Neuron (in vitro differentiated cells): ENCODE results near the gene PRKCZ.
A peak's percentile ranks its signal among the peaks of the same experiment; 100 is the strongest.
"Not testable (repeated sequence)": the region's sequence is repeated elsewhere in the genome, so short reads cannot be mapped to it uniquely, and the experiment has no call there.

Experiments used
- H2AFZ ChIP-seq: one replicate; pipeline ENCODE4 v1.6.1; 2013; ENCODE audit warnings: low read depth, mild to moderate bottlenecking, inconsistent platforms, low read length, moderate library complexity
- H3K27me3 ChIP-seq: one replicate; pipeline ENCODE4 v1.6.1; 2013; ENCODE audit warnings: low read length; ENCODE audit not compliant: insufficient read depth
- H3K36me3 ChIP-seq: one replicate; pipeline ENCODE4 v1.6.1; 2013; ENCODE audit warnings: low read length; ENCODE audit not compliant: insufficient read depth
- H3K4me1 ChIP-seq: one replicate; pipeline ENCODE4 v1.6.1; 2013; ENCODE audit warnings: low read length; ENCODE audit not compliant: insufficient read depth
- H3K4me3 ChIP-seq: 2 replicates; pipeline ENCODE4 v1.5.1; 2013; ENCODE audit warnings: mild to moderate bottlenecking, low read length, moderate library complexity
- H3K9me3 ChIP-seq: one replicate; pipeline ENCODE4 v1.6.1; 2013; ENCODE audit warnings: low read length

The PRKCZ gene

DNA sequence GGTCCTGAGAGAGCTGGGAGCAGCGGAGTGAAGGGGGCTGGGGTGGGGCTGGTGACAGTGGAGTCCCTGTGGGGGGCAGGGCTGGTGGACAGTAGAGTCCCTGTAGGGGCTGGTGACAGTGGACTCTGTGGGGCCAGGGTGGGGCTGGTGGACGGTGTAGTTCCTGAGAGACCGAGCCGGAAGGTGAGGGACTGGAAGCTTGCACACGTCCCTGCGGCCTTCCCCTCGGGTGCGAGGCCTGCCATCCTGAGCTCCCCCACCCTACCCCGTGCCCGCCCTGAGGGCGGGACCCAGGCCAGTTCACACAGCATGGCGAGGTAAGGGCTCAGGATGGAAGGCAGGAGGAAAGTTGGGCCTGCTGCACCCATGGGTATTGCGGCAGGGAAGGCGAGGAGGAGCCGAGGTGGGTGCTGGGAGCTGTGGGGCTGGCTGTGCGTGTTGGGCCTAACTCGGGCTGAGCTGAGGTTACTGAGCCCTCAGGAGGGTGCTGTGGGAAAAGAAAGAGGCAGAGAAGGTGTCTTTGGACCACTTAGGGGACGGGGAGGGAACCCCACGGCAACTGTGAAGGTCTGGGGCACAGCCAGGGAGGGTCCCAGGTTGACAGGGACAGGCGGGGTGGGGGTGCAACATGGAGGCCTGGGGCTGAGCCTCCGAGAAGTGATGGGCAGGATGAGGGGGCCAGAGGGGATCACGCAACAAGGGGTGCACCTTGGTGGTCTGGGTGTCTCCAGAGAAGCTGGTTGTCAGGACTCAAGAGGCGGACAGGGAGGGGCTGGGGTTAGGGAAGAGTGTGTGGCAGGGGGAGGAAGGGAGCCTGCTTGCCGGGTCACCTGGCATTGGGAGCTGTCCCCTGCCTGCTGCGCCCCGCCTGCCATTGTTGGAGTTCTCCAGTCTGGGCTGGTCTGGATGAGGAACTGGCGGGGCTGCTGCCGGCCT, 60.8 kb downstream of the PRKCZ start:
- no peak overlapping the region for H2AFZ ChIP-seq
- H3K4me3 ChIP-seq = no peak overlapping the region
- H3K9me3 ChIP-seq = peaks cover 2% of the 10 kb centered on the region
- H3K4me1 ChIP-seq = peaks cover 4% of the 10 kb centered on the region
- no peaks in the 10 kb centered on the region for H3K27me3 ChIP-seq
- H3K36me3 ChIP-seq = no peaks in the 10 kb centered on the region

GRCh38 chr1:2111674-2112035, 61.4 kb downstream of the PRKCZ start:
- H2AFZ ChIP-seq = no peak overlapping the region
- H3K9me3 ChIP-seq = peaks cover 2% of the 10 kb centered on the region
- peaks cover 11% of the 10 kb centered on the region for H3K4me1 ChIP-seq
- no peaks in the 10 kb centered on the region for H3K27me3 ChIP-seq
- no peaks in the 10 kb centered on the region for H3K36me3 ChIP-seq
- H3K4me3 ChIP-seq = no peak overlapping the region

DNA sequence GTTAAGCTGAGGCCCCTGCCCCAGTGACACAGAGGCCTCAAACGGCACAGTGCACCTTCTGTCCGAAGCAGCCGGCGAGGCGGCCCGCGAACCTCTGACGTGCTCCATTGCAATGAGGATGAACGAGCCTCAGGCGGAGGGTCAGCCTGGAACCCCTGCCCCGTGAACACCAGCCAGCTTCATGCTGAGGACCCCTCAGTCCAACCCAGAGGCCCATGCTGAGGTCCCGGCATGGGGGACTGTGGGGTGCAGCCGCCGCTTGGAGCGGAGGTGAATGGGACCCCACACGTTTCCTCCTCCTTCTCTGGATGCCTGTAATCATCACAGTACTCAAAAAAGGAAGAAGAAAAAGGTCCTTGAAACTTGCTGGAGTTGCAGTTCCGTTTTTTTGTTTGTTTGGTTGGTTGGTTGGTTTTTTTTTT, 62.1 kb downstream of the PRKCZ start:
- Histone ChIP-seq H3K4me3 (no peak overlapping the region), H3K4me1 (peaks cover 14% of the 10 kb centered on the region), H3K36me3 (no peaks in the 10 kb centered on the region), H3K27me3 (peaks cover under 1% of the 10 kb centered on the region), H2AFZ (no peak overlapping the region), H3K9me3 (peaks cover 2% of the 10 kb centered on the region)

DNA sequence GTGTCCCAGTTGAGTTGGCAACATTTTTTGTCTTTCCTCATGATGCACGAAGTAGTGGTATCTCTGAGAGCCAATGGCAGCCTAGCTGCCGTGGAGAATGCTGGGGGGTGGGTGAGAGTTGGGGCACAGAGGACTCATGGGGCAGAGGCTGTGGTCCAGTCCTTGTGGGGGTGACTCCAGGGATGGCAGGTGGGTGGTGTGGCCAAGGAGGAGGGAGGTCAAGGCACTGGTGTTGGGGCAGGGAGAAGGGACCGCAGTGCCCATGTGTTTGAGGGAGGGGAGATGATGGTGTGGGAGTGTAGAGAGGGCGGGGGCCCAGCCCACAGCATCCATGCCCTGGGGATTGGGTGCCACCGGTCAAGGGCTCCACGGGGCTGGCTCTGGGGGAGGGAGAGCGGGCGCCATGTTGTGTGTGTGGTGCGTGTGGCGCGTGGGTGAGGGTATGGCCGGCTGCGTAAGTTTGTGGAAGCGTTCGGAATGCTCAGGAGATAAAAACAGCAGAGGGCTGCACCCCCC, 63.5 kb downstream of the PRKCZ start:
- Histone ChIP-seq H2AFZ (no peak overlapping the region), H3K27me3 (peaks cover 2% of the 10 kb centered on the region), H3K4me3 (no peak overlapping the region), H3K4me1 (peaks cover 14% of the 10 kb centered on the region), H3K36me3 (no peaks in the 10 kb centered on the region), H3K9me3 (peaks cover 2% of the 10 kb centered on the region)

DNA sequence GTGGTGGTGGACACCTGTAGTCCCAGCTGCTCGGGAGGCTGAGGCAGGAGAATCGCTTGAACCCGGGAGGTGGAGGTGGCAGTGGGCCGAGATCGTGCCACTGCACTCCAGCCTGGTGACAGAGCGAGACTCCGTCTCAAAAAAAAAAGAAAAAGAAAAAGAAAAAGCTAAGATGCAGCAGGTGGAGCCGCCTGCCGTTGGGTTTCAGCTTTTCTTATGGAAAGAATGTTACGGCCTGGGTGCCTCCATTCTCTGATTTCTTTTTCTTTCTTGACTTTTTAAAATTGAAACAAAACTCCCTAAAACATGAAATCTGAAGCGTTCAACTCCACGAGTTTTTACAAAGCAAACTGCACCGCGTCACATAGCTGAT, 64.4 kb downstream of the PRKCZ start:
- not testable (repeated sequence) for H3K9me3 ChIP-seq, H3K36me3 ChIP-seq, H3K27me3 ChIP-seq

GRCh38 chr1:2115008-2115641, 64.9 kb downstream of the PRKCZ start:
- Histone ChIP-seq H2AFZ (no peak overlapping the region), H3K9me3 (peaks cover 2% of the 10 kb centered on the region), H3K4me3 (no peak overlapping the region), H3K27me3 (peaks cover 2% of the 10 kb centered on the region), H3K36me3 (no peaks in the 10 kb centered on the region), H3K4me1 (peaks cover 14% of the 10 kb centered on the region)

More for the DNA sequence above, 64.4 kb downstream of the PRKCZ start:
- not testable (repeated sequence) for H2AFZ ChIP-seq, H3K4me3 ChIP-seq
- H3K4me1 ChIP-seq = peaks cover 14% of the 10 kb centered on the region

GRCh38 chr1:2115702-2116341, 65.6 kb downstream of the PRKCZ start:
- Histone ChIP-seq H3K4me1 (peaks cover 14% of the 10 kb centered on the region), H2AFZ (no peak overlapping the region), H3K36me3 (no peaks in the 10 kb centered on the region), H3K9me3 (peaks cover 2% of the 10 kb centered on the region), H3K4me3 (peak overlapping the region; percentile 3), H3K27me3 (peaks cover 2% of the 10 kb centered on the region)

GRCh38 chr1:2119886-2120285, 69.7 kb downstream of the PRKCZ start:
- H3K9me3 ChIP-seq = peaks cover 2% of the 10 kb centered on the region
- H3K27me3 ChIP-seq = peaks cover 2% of the 10 kb centered on the region

GRCh38 chr1:2121101-2121691, 71.0 kb downstream of the PRKCZ start:
- peaks cover 2% of the 10 kb centered on the region for H3K27me3 ChIP-seq
- peaks cover 2% of the 10 kb centered on the region for H3K9me3 ChIP-seq
- H3K4me1 ChIP-seq = peaks cover 8% of the 10 kb centered on the region
- H2AFZ ChIP-seq = no peak overlapping the region
- no peaks in the 10 kb centered on the region for H3K36me3 ChIP-seq
- no peak overlapping the region for H3K4me3 ChIP-seq

More at GRCh38 chr1:2119886-2120285, 69.7 kb downstream of the PRKCZ start:
- H3K4me3 ChIP-seq = no peak overlapping the region
- no peaks in the 10 kb centered on the region for H3K36me3 ChIP-seq
- H2AFZ ChIP-seq = no peak overlapping the region
- H3K4me1 ChIP-seq = peaks cover 14% of the 10 kb centered on the region

DNA sequence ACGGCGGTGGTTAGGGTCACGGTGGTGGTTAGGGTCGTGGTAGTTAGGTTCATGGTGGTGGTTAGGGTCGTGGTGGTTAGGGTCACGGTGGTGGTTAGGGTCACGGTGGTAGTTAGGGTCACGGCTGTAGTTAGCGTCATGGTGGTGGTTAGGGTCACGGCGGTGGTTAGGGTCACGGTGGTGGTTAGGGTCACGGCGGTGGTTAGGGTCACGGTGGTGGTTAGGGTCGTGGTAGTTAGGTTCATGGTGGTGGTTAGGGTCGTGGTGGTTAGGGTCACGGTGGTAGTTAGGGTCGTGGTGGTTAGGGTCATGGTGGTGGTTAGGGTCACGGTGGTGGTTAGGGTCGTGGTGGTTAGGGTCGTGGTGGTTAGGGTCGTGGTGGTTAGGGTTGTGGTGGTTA, 71.6 kb downstream of the PRKCZ start:
- H3K9me3 ChIP-seq, H3K4me1 ChIP-seq, H3K4me3 ChIP-seq, H2AFZ ChIP-seq, H3K36me3 ChIP-seq, H3K27me3 ChIP-seq: not testable (repeated sequence)

GRCh38 chr1:2124446-2125198, 74.4 kb downstream of the PRKCZ start:
- Histone ChIP-seq H3K4me1 (peaks cover 13% of the 10 kb centered on the region), H3K27me3 (no peaks in the 10 kb centered on the region), H3K9me3 (peaks cover 2% of the 10 kb centered on the region), H3K36me3 (no peaks in the 10 kb centered on the region), H3K4me3 (no peak overlapping the region), H2AFZ (no peak overlapping the region)
